ENCODE measurements around the gene VMA21.

The VMA21 gene, protein sequence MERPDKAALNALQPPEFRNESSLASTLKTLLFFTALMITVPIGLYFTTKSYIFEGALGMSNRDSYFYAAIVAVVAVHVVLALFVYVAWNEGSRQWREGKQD

GRCh38 chrX:151396825-151397740 lies at the start of gene VMA21:
Gene VMA21, plus strand, starts transcription at chrX:151397206. Its CDS starts 103 bp downstream, at chrX:151397309.
- Mint-ChIP-seq H3K4me1 (peaks cover 50% of the 10 kb centered on the region), H3K27ac (peak within 1 kb of the TSS; percentile 97), H3K9me3 (peaks cover 48% of the 10 kb centered on the region), H3K27me3 (ENCODE audit: low read depth, poor library complexity) (no peaks in the 10 kb centered on the region), H3K36me3 (ENCODE audit: low read depth) (no peaks in the 10 kb centered on the region), H3K4me3 (peak within 1 kb of the TSS; percentile 90)
- no peak for TF ChIP-seq CTCF (IDR thresholded peaks at IDR 0.05)
- DNase-seq: peak; percentile 76

DNA sequence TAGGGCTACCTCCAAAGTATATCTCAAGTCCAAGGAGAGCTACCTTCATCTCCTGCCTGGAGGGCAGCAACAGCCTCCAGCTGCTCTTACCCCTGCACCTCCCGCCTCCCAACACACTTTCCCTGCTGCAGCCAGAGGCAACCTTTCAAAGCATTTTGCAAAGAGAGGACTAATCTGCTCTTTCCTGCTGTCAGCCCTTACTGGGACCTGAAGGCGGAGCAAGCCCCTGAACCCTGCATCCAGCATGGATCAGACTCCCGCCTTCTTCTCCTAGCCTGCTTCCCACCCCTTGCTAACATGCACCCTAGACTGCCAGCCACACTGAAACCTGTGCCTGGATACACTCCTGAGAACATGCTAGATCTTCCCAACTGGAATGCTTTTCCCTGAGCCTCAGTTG lies 37.7 kb upstream of the VMA21 start:
- peaks cover 26% of the 10 kb centered on the region for H3K9me3 Mint-ChIP-seq
- peaks cover 17% of the 10 kb centered on the region for H3K27me3 Mint-ChIP-seq (ENCODE audit: low read depth, poor library complexity)
- H3K27ac Mint-ChIP-seq: no peak overlapping the region
- no peak overlapping the region for H3K4me3 Mint-ChIP-seq
- no peak for DNase-seq
- H3K36me3 Mint-ChIP-seq (ENCODE audit: low read depth): no peaks in the 10 kb centered on the region
- H3K4me1 Mint-ChIP-seq: peaks cover 4% of the 10 kb centered on the region
- TF ChIP-seq CTCF (IDR thresholded peaks at IDR 0.05): no peak

- Mint-ChIP-seq H3K36me3 (ENCODE audit: low read depth) (no peaks in the 10 kb centered on the region), H3K27me3 (ENCODE audit: low read depth, poor library complexity) (peaks cover 17% of the 10 kb centered on the region), H3K4me1 (peaks cover 4% of the 10 kb centered on the region), H3K9me3 (peaks cover 34% of the 10 kb centered on the region), H3K27ac (no peak overlapping the region), H3K4me3 (peak overlapping the region; percentile 69)
- TF ChIP-seq CTCF (IDR thresholded peaks at IDR 0.05): peak; percentile 52
- peak; percentile 68 for DNase-seq
Observed at GRCh38 chrX:151359931-151360871, 36.8 kb upstream of the VMA21 start.

- peaks cover 46% of the 10 kb centered on the region for H3K9me3 Mint-ChIP-seq
- no peak overlapping the region for H3K27ac Mint-ChIP-seq
- H3K4me3 Mint-ChIP-seq: no peak overlapping the region
- H3K27me3 Mint-ChIP-seq (ENCODE audit: low read depth, poor library complexity): peaks cover 24% of the 10 kb centered on the region
- peaks cover 4% of the 10 kb centered on the region for H3K4me1 Mint-ChIP-seq
- H3K36me3 Mint-ChIP-seq (ENCODE audit: low read depth): no peaks in the 10 kb centered on the region
- no peak for TF ChIP-seq CTCF (IDR thresholded peaks at IDR 0.05)
- DNase-seq: no peak
Observed at GRCh38 chrX:151363316-151363715, 33.7 kb upstream of the VMA21 start.

DNA sequence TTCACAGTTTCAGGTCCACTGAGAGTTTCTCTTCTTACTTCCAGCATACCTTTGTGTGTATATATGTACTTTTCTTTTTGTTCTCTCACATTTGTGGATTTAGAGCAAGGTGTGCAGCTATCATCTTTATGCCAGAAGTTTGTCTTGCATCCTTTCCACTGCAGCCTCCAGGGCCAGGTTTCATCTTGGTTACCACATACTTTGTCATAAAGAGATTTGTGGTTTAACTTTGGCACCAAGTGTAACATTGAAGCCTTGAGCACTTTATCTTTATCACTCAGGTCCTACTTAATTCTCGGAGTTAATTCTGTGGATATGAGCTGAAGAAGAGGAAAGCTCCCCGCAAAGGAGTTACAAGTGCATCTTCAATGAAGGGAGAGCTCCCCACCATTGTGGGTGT lies 31.4 kb upstream of the VMA21 start:
- H3K4me1 Mint-ChIP-seq: no peaks in the 10 kb centered on the region
- peaks cover 19% of the 10 kb centered on the region for H3K27me3 Mint-ChIP-seq (ENCODE audit: low read depth, poor library complexity)
- no peak overlapping the region for H3K4me3 Mint-ChIP-seq
- H3K9me3 Mint-ChIP-seq: peaks cover 59% of the 10 kb centered on the region
- H3K27ac Mint-ChIP-seq: no peak overlapping the region
- no peaks in the 10 kb centered on the region for H3K36me3 Mint-ChIP-seq (ENCODE audit: low read depth)
- no peak for TF ChIP-seq CTCF (IDR thresholded peaks at IDR 0.05)
- no peak for DNase-seq

Data from nephron progenitor cell (in vitro differentiated cells).